ENCODE results near the gene SART1. TPM values are rescaled to one million over a fixed set of nuclear protein-coding genes. Genes with fewer than 3 reads are reported as not detected.
"Not testable (repeated sequence)": the region's sequence is repeated elsewhere in the genome, so short reads cannot be mapped to it uniquely, and the experiment has no call there.

The SART1 gene
- total and polyA plus RNA-seq, 3 experiments from 2014 or later, result 50.1 to 70.2 (median 69.9) TPM

- H3K4me3 Mint-ChIP-seq, result peak overlapping the region in 1 of 7 donors; percentile 61
- POLR2A ChIA-PET, result no interaction called here
- H3K27ac ChIP-seq (ENCODE audit: low read depth, low read length), result no peak overlapping the region
- peaks cover under 1% of the 10 kb centered on the region for H3K27me3 ChIP-seq (ENCODE audit: insufficient read depth, low read length, poor library complexity, severe bottlenecking)
- CTCF ChIA-PET, result no interaction called here
- H3K36me3 ChIP-seq (ENCODE audit: insufficient read depth, low read length), result peaks cover 11% of the 10 kb centered on the region
- H3K36me3 Mint-ChIP-seq, result peaks cover 0 to 28% (median 0%) of the 10 kb centered on the region in 3 donors
- peak overlapping the region in 2 of 8 donors; percentile 22 to 92 for H3K27ac Mint-ChIP-seq
- H3K4me3 ChIP-seq (ENCODE audit: low read length), result no peak overlapping the region
- DNase-seq, result no peak
- no peaks in the 10 kb centered on the region for H3K9me3 ChIP-seq (ENCODE audit: low read length)
- peaks cover 22 to 28% (median 24%) of the 10 kb centered on the region in 3 donors for H3K4me1 Mint-ChIP-seq
- peaks cover 9% of the 10 kb centered on the region for H3K4me1 ChIP-seq (ENCODE audit: insufficient read depth, low read length)
- H3K27me3 Mint-ChIP-seq, result peaks cover 5 to 6% of the 10 kb centered on the region in 2 donors
- no peaks in the 10 kb centered on the region for H3K9me3 Mint-ChIP-seq
These were observed 44.8 kb downstream of the SART1 start for GRCh38 chr11:66006134-66006890.

- peaks cover 8% of the 10 kb centered on the region for H3K4me1 ChIP-seq (ENCODE audit: insufficient read depth, low read length)
- peak overlapping the region in 1 of 7 donors; percentile 61 for H3K4me3 Mint-ChIP-seq
- H3K36me3 ChIP-seq (ENCODE audit: insufficient read depth, low read length), result peaks cover 11% of the 10 kb centered on the region
- ChIA-PET CTCF (no interaction called here), POLR2A (no interaction called here)
- peaks cover 0 to 23% (median 0%) of the 10 kb centered on the region in 3 donors for H3K36me3 Mint-ChIP-seq
- peaks cover 17 to 23% (median 19%) of the 10 kb centered on the region in 3 donors for H3K4me1 Mint-ChIP-seq
- H3K4me3 ChIP-seq (ENCODE audit: low read length), result no peak overlapping the region
- H3K27me3 Mint-ChIP-seq, result peaks cover 5 to 10% of the 10 kb centered on the region in 2 donors
- no peak overlapping the region for H3K27ac ChIP-seq (ENCODE audit: low read depth, low read length)
- no peaks in the 10 kb centered on the region for H3K9me3 Mint-ChIP-seq
- H3K27ac Mint-ChIP-seq, result peak overlapping the region in 2 of 8 donors; percentile 22 to 92
- H3K9me3 ChIP-seq (ENCODE audit: low read length), result no peaks in the 10 kb centered on the region
- no peak for DNase-seq
- H3K27me3 ChIP-seq (ENCODE audit: insufficient read depth, low read length, poor library complexity, severe bottlenecking), result peaks cover 4% of the 10 kb centered on the region
These were observed 45.3 kb downstream of the SART1 start for GRCh38 chr11:66006891-66007176.

GRCh38 chr11:66007201-66007634 is 45.7 kb downstream of the SART1 start:
- no peak overlapping the region for H3K4me3 ChIP-seq (ENCODE audit: low read length)
- H3K4me1 Mint-ChIP-seq, result peaks cover 13 to 19% (median 15%) of the 10 kb centered on the region in 3 donors
- H3K27me3 Mint-ChIP-seq, result peaks cover 5 to 12% of the 10 kb centered on the region in 2 donors
- peaks cover 11% of the 10 kb centered on the region for H3K36me3 ChIP-seq (ENCODE audit: insufficient read depth, low read length)
- DNase-seq, result no peak
- H3K9me3 ChIP-seq (ENCODE audit: low read length), result no peaks in the 10 kb centered on the region
- CTCF ChIA-PET, result interaction anchor here (1.2 kb wide), 1 partner anchor 15 kb away, joined by 5 read pairs; no protein-coding TSS in a partner anchor
- POLR2A ChIA-PET, result no interaction called here
- H3K27ac Mint-ChIP-seq, result peak overlapping the region in 1 of 8 donors; percentile 38
- no peaks in the 10 kb centered on the region for H3K9me3 Mint-ChIP-seq
- H3K4me1 ChIP-seq (ENCODE audit: insufficient read depth, low read length), result peaks cover 8% of the 10 kb centered on the region
- H3K36me3 Mint-ChIP-seq, result peaks cover 0 to 20% (median 0%) of the 10 kb centered on the region in 3 donors
- no peak overlapping the region for H3K27ac ChIP-seq (ENCODE audit: low read depth, low read length)
- no peak overlapping the region for H3K4me3 Mint-ChIP-seq
- H3K27me3 ChIP-seq (ENCODE audit: insufficient read depth, low read length, poor library complexity, severe bottlenecking), result peaks cover 7% of the 10 kb centered on the region

GRCh38 chr11:66008095-66008467 is 46.5 kb downstream of the SART1 start:
- H3K4me1 ChIP-seq (ENCODE audit: insufficient read depth, low read length), result peaks cover 4% of the 10 kb centered on the region
- no peak for DNase-seq
- no peaks in the 10 kb centered on the region for H3K9me3 ChIP-seq (ENCODE audit: low read length)
- H3K4me3 ChIP-seq (ENCODE audit: low read length), result no peak overlapping the region
- Mint-ChIP-seq H3K27ac (peak overlapping the region in 1 of 8 donors; percentile 56), H3K9me3 (no peaks in the 10 kb centered on the region), H3K36me3 (peaks cover 0 to 14% (median 0%) of the 10 kb centered on the region in 3 donors), H3K4me3 (no peak overlapping the region), H3K4me1 (peaks cover 7 to 11% (median 7%) of the 10 kb centered on the region in 3 donors), H3K27me3 (peaks cover 9 to 19% of the 10 kb centered on the region in 2 donors)
- peaks cover 11% of the 10 kb centered on the region for H3K36me3 ChIP-seq (ENCODE audit: insufficient read depth, low read length)
- no peak overlapping the region for H3K27ac ChIP-seq (ENCODE audit: low read depth, low read length)
- peaks cover 13% of the 10 kb centered on the region for H3K27me3 ChIP-seq (ENCODE audit: insufficient read depth, low read length, poor library complexity, severe bottlenecking)
- ChIA-PET POLR2A (no interaction called here), CTCF (interaction anchor here (1.1 to 1.4 kb wide), 3 partner anchors 9 to 36 kb away, joined by 3 to 5 read pairs (median 4); no protein-coding TSS in a partner anchor)

GRCh38 chr11:66008468-66009101 is 47.1 kb downstream of the SART1 start:
- Mint-ChIP-seq H3K4me3 (no peak overlapping the region), H3K4me1 (peaks cover 2 to 6% (median 2%) of the 10 kb centered on the region in 3 donors), H3K9me3 (no peaks in the 10 kb centered on the region), H3K27me3 (peaks cover 12 to 24% of the 10 kb centered on the region in 2 donors), H3K36me3 (peaks cover 0 to 12% (median 0%) of the 10 kb centered on the region in 3 donors), H3K27ac (peak overlapping the region in 2 of 8 donors; percentile 56 to 65)
- peaks cover 16% of the 10 kb centered on the region for H3K27me3 ChIP-seq (ENCODE audit: insufficient read depth, low read length, poor library complexity, severe bottlenecking)
- DNase-seq, result no peak
- no peak overlapping the region for H3K27ac ChIP-seq (ENCODE audit: low read depth, low read length)
- ChIA-PET POLR2A (no interaction called here), CTCF (interaction anchor here (0.7 to 1.4 kb wide), 4 partner anchors 9 to 36 kb away, joined by 3 to 5 read pairs (median 4); no protein-coding TSS in a partner anchor)
- H3K36me3 ChIP-seq (ENCODE audit: insufficient read depth, low read length), result peaks cover 11% of the 10 kb centered on the region
- H3K9me3 ChIP-seq (ENCODE audit: low read length), result no peaks in the 10 kb centered on the region
- H3K4me1 ChIP-seq (ENCODE audit: insufficient read depth, low read length), result no peaks in the 10 kb centered on the region
- H3K4me3 ChIP-seq (ENCODE audit: low read length), result no peak overlapping the region

GRCh38 chr11:66010036-66010435 is 48.5 kb downstream of the SART1 start:
- H3K4me3 Mint-ChIP-seq, result peak overlapping the region in 1 of 7 donors; percentile 52
- H3K27ac ChIP-seq (ENCODE audit: low read depth, low read length); H3K4me3 ChIP-seq (ENCODE audit: low read length); H3K36me3 Mint-ChIP-seq; DNase-seq; POLR2A ChIA-PET; H3K36me3 ChIP-seq (ENCODE audit: insufficient read depth, low read length); H3K4me1 ChIP-seq (ENCODE audit: insufficient read depth, low read length); H3K4me1 Mint-ChIP-seq; H3K9me3 ChIP-seq (ENCODE audit: low read length); H3K9me3 Mint-ChIP-seq: not testable (repeated sequence)
- H3K27me3 Mint-ChIP-seq, result peaks cover 16 to 28% of the 10 kb centered on the region in 2 donors
- H3K27me3 ChIP-seq (ENCODE audit: insufficient read depth, low read length, poor library complexity, severe bottlenecking), result peaks cover 16% of the 10 kb centered on the region
- H3K27ac Mint-ChIP-seq, result peak overlapping the region in 1 of 8 donors; percentile 38
- CTCF ChIA-PET, result interaction anchor here (1.3 to 5.6 kb wide), 2 partner anchors 12 to 120 kb away, joined by 3 to 22 read pairs; partner anchors contain the start of gene CCDC85B

- H3K9me3 Mint-ChIP-seq, result no peaks in the 10 kb centered on the region
These were observed 49.8 kb downstream of the SART1 start for GRCh38 chr11:66011239-66011784.

More at GRCh38 chr11:66011239-66011784, 49.8 kb downstream of the SART1 start:
- no peaks in the 10 kb centered on the region for H3K4me1 ChIP-seq (ENCODE audit: insufficient read depth, low read length)
- ChIA-PET CTCF (interaction anchor here (0.5 to 5.6 kb wide), 2 partner anchors 11 to 20 kb away, joined by 3 to 22 read pairs; no protein-coding TSS in a partner anchor), POLR2A (no interaction called here)
- peaks cover 16% of the 10 kb centered on the region for H3K27me3 ChIP-seq (ENCODE audit: insufficient read depth, low read length, poor library complexity, severe bottlenecking)
- no peaks in the 10 kb centered on the region for H3K36me3 Mint-ChIP-seq
- no peak overlapping the region for H3K4me3 Mint-ChIP-seq
- H3K36me3 ChIP-seq (ENCODE audit: insufficient read depth, low read length), result no peaks in the 10 kb centered on the region
- H3K4me3 ChIP-seq (ENCODE audit: low read length), result no peak overlapping the region
- no peak overlapping the region for H3K27ac ChIP-seq (ENCODE audit: low read depth, low read length)
- DNase-seq, result no peak
- no peaks in the 10 kb centered on the region for H3K9me3 ChIP-seq (ENCODE audit: low read length)
- H3K27me3 Mint-ChIP-seq, result peaks cover 16 to 28% of the 10 kb centered on the region in 2 donors
- H3K27ac Mint-ChIP-seq, result no peak overlapping the region
- no peaks in the 10 kb centered on the region for H3K4me1 Mint-ChIP-seq

All from CD8-positive, alpha-beta memory T cell (primary cell).